Measurements from ENCODE around the gene PPM1N.

PPM1N gene

DNA sequence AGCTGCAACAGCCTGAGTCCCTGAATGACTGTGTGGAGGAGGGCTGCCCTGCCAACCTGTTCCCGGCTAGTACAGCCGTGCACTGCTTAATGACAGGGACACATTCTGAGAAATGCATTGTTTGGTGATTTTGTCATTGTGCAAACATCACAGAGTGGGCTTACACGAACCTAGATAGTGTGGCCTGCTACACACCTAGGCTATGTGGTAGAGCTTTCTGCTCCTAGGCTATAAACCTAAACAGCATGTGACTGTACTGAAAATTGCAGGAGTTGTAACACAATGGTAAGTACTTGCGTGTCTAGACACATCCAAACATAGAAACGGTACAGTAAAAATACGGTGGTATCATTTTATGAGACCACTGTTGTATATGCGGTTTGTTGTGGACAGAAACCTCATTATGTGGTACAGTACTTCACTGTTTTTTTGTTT, 44.0 kb downstream of the PPM1N start:
- no peak for DNase-seq

DNA sequence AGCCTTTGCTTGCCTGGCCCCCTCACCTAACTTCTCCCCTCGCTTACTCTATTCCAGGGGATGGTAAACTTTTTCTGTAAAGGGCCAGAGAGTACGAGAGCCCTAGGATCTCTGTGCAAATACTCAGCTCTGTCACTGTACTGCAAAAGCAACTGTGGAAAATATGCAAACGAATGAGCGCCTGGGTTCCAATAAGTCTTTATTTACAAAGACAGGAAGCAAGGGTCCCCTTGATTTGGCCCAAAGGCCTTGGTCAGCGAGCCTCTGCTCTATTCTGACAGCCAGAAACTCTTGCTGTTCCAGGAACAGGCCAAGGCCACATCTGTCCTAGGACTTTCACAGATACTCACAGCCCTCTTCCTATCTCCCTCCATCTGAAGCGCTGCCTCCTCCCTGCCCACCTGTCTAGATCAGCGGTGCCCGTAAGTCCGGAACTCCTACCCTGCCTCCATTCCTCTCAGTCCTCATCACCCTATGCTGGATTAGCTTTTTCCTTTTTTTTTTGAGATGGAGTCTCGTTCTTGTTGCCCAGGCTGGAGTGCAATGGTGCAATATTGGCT, 49.0 kb downstream of the PPM1N start:
- DNase-seq, result no peak

- no peak for DNase-seq
These were observed 49.8 kb downstream of the PPM1N start for GRCh38 chr19:45547965-45548609.
